Measurements from ENCODE around the gene KMT2E.

KMT2E gene

DNA sequence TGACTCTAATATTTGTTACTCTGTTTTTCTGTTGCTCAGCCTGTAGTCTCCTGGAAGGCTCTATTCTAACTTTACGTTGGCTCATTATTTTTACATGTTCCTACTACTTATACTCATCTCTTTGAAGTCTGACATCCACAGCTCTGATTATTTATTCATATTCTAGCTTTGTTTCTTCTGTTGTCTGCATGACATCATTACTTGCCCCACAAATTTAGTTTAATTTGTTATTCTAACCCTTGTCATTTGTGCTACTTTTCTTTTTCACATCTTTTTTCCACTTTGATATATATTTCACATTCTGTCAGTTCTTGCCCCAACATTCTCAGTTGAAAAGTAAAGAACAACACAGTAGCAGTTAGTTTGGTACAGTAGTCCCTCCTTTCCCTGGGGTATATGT, 51.1 kb downstream of the KMT2E start:
- TF ChIP-seq CTCF (IDR thresholded peaks at IDR 0.05; ENCODE audit: poor library complexity, severe bottlenecking): no peak
- no peak for ATAC-seq (ENCODE audit: low read depth)
- Histone ChIP-seq H3K4me3 (ENCODE audit: severe bottlenecking) (no peak overlapping the region), H3K36me3 (ENCODE audit: low read depth) (peaks cover 82% of the 10 kb centered on the region), H3K27ac (ENCODE audit: poor library complexity, severe bottlenecking) (no peak overlapping the region), H3K27me3 (ENCODE audit: insufficient read depth, poor library complexity, severe bottlenecking) (no peaks in the 10 kb centered on the region), H3K9me3 (ENCODE audit: severe bottlenecking) (peaks cover 2% of the 10 kb centered on the region), H3K4me1 (ENCODE audit: insufficient read depth, poor library complexity, severe bottlenecking) (no peaks in the 10 kb centered on the region)
- DNase-seq (ENCODE audit: low spot score): no peak

- H3K4me3 ChIP-seq (ENCODE audit: severe bottlenecking): no peak overlapping the region
- peaks cover 86% of the 10 kb centered on the region for H3K36me3 ChIP-seq (ENCODE audit: low read depth)
- no peak for ATAC-seq (ENCODE audit: low read depth)
- no peaks in the 10 kb centered on the region for H3K4me1 ChIP-seq (ENCODE audit: insufficient read depth, poor library complexity, severe bottlenecking)
- H3K9me3 ChIP-seq (ENCODE audit: severe bottlenecking): peaks cover 2% of the 10 kb centered on the region
- no peak overlapping the region for H3K27ac ChIP-seq (ENCODE audit: poor library complexity, severe bottlenecking)
- TF ChIP-seq CTCF (IDR thresholded peaks at IDR 0.05; ENCODE audit: poor library complexity, severe bottlenecking): no peak
- no peaks in the 10 kb centered on the region for H3K27me3 ChIP-seq (ENCODE audit: insufficient read depth, poor library complexity, severe bottlenecking)
- DNase-seq (ENCODE audit: low spot score): no peak
Measured at GRCh38 chr7:105067691-105068090, 53.7 kb downstream of the KMT2E start.

- Histone ChIP-seq H3K36me3 (ENCODE audit: low read depth) (peaks cover 85% of the 10 kb centered on the region), H3K27ac (ENCODE audit: poor library complexity, severe bottlenecking) (no peak overlapping the region), H3K4me1 (ENCODE audit: insufficient read depth, poor library complexity, severe bottlenecking) (no peaks in the 10 kb centered on the region), H3K27me3 (ENCODE audit: insufficient read depth, poor library complexity, severe bottlenecking) (no peaks in the 10 kb centered on the region), H3K4me3 (ENCODE audit: severe bottlenecking) (no peak overlapping the region), H3K9me3 (ENCODE audit: severe bottlenecking) (no peaks in the 10 kb centered on the region)
- no peak for TF ChIP-seq CTCF (IDR thresholded peaks at IDR 0.05; ENCODE audit: poor library complexity, severe bottlenecking)
- DNase-seq (ENCODE audit: low spot score) (no peak), ATAC-seq (ENCODE audit: low read depth) (no peak)
Measured at GRCh38 chr7:105068886-105069285, 54.9 kb downstream of the KMT2E start.

DNA sequence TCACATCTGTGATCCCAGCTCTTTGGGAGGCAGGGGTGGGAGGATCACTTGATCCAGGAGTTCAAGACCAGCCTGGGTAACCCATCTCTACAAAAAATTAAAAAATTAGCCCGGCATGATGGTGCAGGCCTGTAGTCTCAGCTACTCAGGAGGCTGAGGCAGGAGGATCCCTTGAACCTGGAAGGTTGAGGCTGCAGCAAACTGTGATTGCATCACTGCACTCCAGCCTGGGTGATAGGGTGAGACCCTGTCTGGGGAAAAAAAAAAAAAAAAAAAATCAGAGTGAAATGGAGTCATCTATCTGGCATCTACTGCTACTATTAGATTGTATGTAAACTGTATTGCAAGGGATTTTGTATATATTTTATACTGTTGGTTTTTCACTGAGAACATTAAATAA, 59.1 kb downstream of the KMT2E start:
- no peaks in the 10 kb centered on the region for H3K9me3 ChIP-seq (ENCODE audit: severe bottlenecking)
- no peaks in the 10 kb centered on the region for H3K27me3 ChIP-seq (ENCODE audit: insufficient read depth, poor library complexity, severe bottlenecking)
- no peak for ATAC-seq (ENCODE audit: low read depth)
- TF ChIP-seq CTCF (IDR thresholded peaks at IDR 0.05; ENCODE audit: poor library complexity, severe bottlenecking): no peak
- H3K36me3 ChIP-seq (ENCODE audit: low read depth): peaks cover 88% of the 10 kb centered on the region
- H3K27ac ChIP-seq (ENCODE audit: poor library complexity, severe bottlenecking): no peak overlapping the region
- H3K4me1 ChIP-seq (ENCODE audit: insufficient read depth, poor library complexity, severe bottlenecking): no peaks in the 10 kb centered on the region
- DNase-seq (ENCODE audit: low spot score): no peak
- H3K4me3 ChIP-seq (ENCODE audit: severe bottlenecking): no peak overlapping the region

- Histone ChIP-seq H3K27ac (ENCODE audit: poor library complexity, severe bottlenecking) (no peak overlapping the region), H3K36me3 (ENCODE audit: low read depth) (peaks cover 91% of the 10 kb centered on the region), H3K9me3 (ENCODE audit: severe bottlenecking) (no peaks in the 10 kb centered on the region), H3K4me3 (ENCODE audit: severe bottlenecking) (no peak overlapping the region), H3K27me3 (ENCODE audit: insufficient read depth, poor library complexity, severe bottlenecking) (no peaks in the 10 kb centered on the region), H3K4me1 (ENCODE audit: insufficient read depth, poor library complexity, severe bottlenecking) (no peaks in the 10 kb centered on the region)
- TF ChIP-seq CTCF (IDR thresholded peaks at IDR 0.05; ENCODE audit: poor library complexity, severe bottlenecking): no peak
- ATAC-seq (ENCODE audit: low read depth) (no peak), DNase-seq (ENCODE audit: low spot score) (no peak)
Measured at GRCh38 chr7:105079348-105079747, 65.3 kb downstream of the KMT2E start.
